K562 (cell line): ENCODE results near the gene DTX3. TPM values are rescaled to one million over a fixed set of nuclear protein-coding genes. Genes with fewer than 3 reads are reported as not detected.

Experiments
- CHAMP1 ChIP-seq: fragments of 450-650 bp; IDR thresholded peaks from 2 replicates; pipeline ENCODE4 v1.6.1; 2016; ENCODE audit warnings: mild to moderate bottlenecking
- DMBX1 ChIP-seq: fragments of 250-450 bp; sonication (Bioruptor Pico); IDR thresholded peaks from 2 replicates; pipeline ENCODE4 v1.8.0; 2022; ENCODE audit warnings: inconsistent platforms, mild to moderate bottlenecking, moderate library complexity, borderline replicate concordance
- FOSL1 ChIP-seq: fragments of 200-800 bp; sonication (Bioruptor generic); conservative IDR thresholded peaks from 2 replicates; pipeline ENCODE4 v1.6.1; 2016; ENCODE audit warnings: missing genetic modification characterization, missing compliant biosample characterization
- HDAC8 ChIP-seq: fragments of 450-650 bp; IDR thresholded peaks from 2 replicates; pipeline ENCODE4 v1.6.1; 2016; ENCODE audit warnings: mild to moderate bottlenecking, missing genetic modification characterization, moderate library complexity, missing compliant biosample characterization
- HMG20B ChIP-seq: fragments of 250-450 bp; sonication (Bioruptor Pico); IDR thresholded peaks from 2 replicates; pipeline ENCODE4 v1.5.0; 2021; ENCODE audit warnings: mild to moderate bottlenecking
- L3MBTL2 ChIP-seq: fragments of 450-650 bp; IDR thresholded peaks from 2 replicates; pipeline ENCODE4 v1.6.1; 2016; ENCODE audit warnings: mild to moderate bottlenecking, moderate library complexity
- MBD1 ChIP-seq: fragments of 250-450 bp; sonication (Bioruptor Pico); IDR thresholded peaks from 2 replicates; pipeline ENCODE4 v1.8.0; 2022; ENCODE audit warnings: inconsistent platforms
- MITF ChIP-seq: IDR thresholded peaks from 2 replicates; pipeline ENCODE4 v1.6.1; 2014; ENCODE audit warnings: antibody characterized with exemption
- MXI1 ChIP-seq: IDR thresholded peaks from 2 replicates; pipeline ENCODE4 v1.6.1; 2011; ENCODE audit warnings: low read depth, mild to moderate bottlenecking, improper control_type of control experiment, low read length
- POLR2A ChIP-seq: fragments of 450-650 bp; conservative IDR thresholded peaks from 2 replicates; pipeline ENCODE4 v1.6.1; 2016
- RBM15 ChIP-seq: fragments of 200-400 bp; formaldehyde crosslinking; IDR thresholded peaks from 2 replicates; pipeline ENCODE4 v1.6.1; 2018; ENCODE audit warnings: mild to moderate bottlenecking, low read length, moderate library complexity; ENCODE audit not compliant: insufficient read depth
- SRSF3 ChIP-seq: fragments of 200-400 bp; formaldehyde crosslinking; IDR thresholded peaks from 2 replicates; pipeline ENCODE4 v1.6.1; 2016; ENCODE audit warnings: mild to moderate bottlenecking, low read length, moderate library complexity; ENCODE audit not compliant: insufficient read depth
- TAF7 ChIP-seq: fragments of 450-650 bp; IDR thresholded peaks from 2 replicates; pipeline ENCODE4 v1.6.1; 2016; ENCODE audit warnings: missing genetic modification characterization, missing compliant biosample characterization
- TEAD1 ChIP-seq, 2 experiments: fragments of 450-650 bp in 1 of 2; sonication (generic) in 1 of 2; formaldehyde crosslinking; IDR thresholded peaks; 2 replicates each; pipeline versions ENCODE4 v1.4.0 to v1.8.0; 2020 to 2022; ENCODE audit warnings: mild to moderate bottlenecking in 2 of 2, missing genetic modification reagents in 1 of 2
- TFAP4 ChIP-seq: sonication (generic); formaldehyde crosslinking; IDR thresholded peaks from 2 replicates; pipeline ENCODE4 v1.8.0; 2022; ENCODE audit warnings: missing genetic modification reagents, mild to moderate bottlenecking, moderate library complexity, borderline replicate concordance
- TRIM25 ChIP-seq: fragments of 450-650 bp; IDR thresholded peaks from 2 replicates; pipeline ENCODE4 v1.7.0; 2016; ENCODE audit warnings: borderline replicate concordance
- ZBTB9 ChIP-seq: fragments of 450-650 bp; formaldehyde crosslinking; IDR thresholded peaks from 2 replicates; pipeline ENCODE4 v1.4.0; 2020; ENCODE audit warnings: mild to moderate bottlenecking, moderate library complexity
- polyA plus RNA-seq, 8 experiments: library from polyadenylated mRNA; depleted of rRNA in 4 of 8; stranded (reverse) in 5 of 8; unstranded in 3 of 8; fragments of >200 nt; fragmentation: Nextera tagmentation in 2 of 8; fragmentation: Illumina TruSeq in 1 of 8; extraction: Ambion mirVana in 2 of 8; extraction: Trizol in 1 of 8; gene quantifications; 2 replicates each; pipeline versions ENCODE4 v1.2.1 to v1.2.3, GENCODE V29; 2011 to 2014; ENCODE audit warnings: inconsistent platforms in 1 of 8, missing spikeins in 1 of 8
- total RNA-seq, 7 experiments: library from RNA; depleted of rRNA in 6 of 7; stranded (reverse); fragments of >200 nt in 6 of 7; fragmentation: Illumina TruSeq in 2 of 7; extraction: Trizol in 2 of 7; gene quantifications; 2 replicates each; pipeline versions ENCODE4 v1.2.1 to v1.2.3, GENCODE V29; 2011 to 2021; ENCODE audit warnings: low replicate concordance in 1 of 7

The DTX3 gene
- total and polyA plus RNA-seq, 9 of the 15 experiments (the other 6 are each of a cell fraction or from before 2014, with no cell fraction given) = 0.03 to 0.09 (median 0.06) TPM; not detected in 6

- TF ChIP-seq FOSL1 (tag) (no peak), CHAMP1 (no peak), MXI1 (peak; percentile 17; the same call in 1 of the 2 replicates), SRSF3 (no peak), ZBTB9 (CRISPR knock-in tag) (no peak), DMBX1 (CRISPR knock-in tag) (no peak; the same call in 1 of the 2 replicates), POLR2A (peak; percentile 78), TEAD1 (CRISPR knock-in tag; IDR thresholded peaks at IDR 0.05) (peak in 1 of 2 experiments; percentile 46; a peak in 1 of 4 replicates), RBM15 (no peak), TRIM25 (no peak), TFAP4 (CRISPR knock-in tag) (peak; percentile 91), MITF (peak; percentile 69; the same call in 1 of the 2 replicates), L3MBTL2 (peak; percentile 87), MBD1 (no peak), HMG20B (CRISPR knock-in tag) (no peak), HDAC8 (tag) (no peak), TAF7 (no peak)
These were observed 13.5 kb upstream of the DTX3 start, which contains the start of gene PIP4K2C (continued) for GRCh38 chr12:57590864-57591781.
